ENCODE data around the gene CCDC158.

DNA sequence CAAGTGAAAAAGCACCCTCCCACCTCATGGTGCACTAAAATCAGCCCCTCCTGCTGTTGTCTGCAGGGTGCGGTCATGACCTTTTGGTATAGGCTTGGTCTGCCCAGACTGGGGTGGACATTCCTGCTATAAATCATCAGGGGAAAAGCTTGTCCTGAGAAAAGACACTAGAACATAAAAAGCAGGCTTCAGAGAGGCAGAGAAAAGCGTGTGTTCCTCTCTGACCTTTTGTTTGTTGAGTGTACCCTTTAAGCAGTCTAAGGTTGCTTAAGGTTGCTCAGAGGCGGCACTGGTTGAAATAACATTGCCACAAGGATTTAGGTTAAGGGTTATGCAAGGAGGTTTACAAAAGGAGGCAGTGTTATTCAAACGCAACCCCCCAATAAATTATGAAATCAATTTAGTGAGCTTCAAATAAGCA is 43.5 kb downstream of the CCDC158 start:
- TF ChIP-seq, protein P1, sequence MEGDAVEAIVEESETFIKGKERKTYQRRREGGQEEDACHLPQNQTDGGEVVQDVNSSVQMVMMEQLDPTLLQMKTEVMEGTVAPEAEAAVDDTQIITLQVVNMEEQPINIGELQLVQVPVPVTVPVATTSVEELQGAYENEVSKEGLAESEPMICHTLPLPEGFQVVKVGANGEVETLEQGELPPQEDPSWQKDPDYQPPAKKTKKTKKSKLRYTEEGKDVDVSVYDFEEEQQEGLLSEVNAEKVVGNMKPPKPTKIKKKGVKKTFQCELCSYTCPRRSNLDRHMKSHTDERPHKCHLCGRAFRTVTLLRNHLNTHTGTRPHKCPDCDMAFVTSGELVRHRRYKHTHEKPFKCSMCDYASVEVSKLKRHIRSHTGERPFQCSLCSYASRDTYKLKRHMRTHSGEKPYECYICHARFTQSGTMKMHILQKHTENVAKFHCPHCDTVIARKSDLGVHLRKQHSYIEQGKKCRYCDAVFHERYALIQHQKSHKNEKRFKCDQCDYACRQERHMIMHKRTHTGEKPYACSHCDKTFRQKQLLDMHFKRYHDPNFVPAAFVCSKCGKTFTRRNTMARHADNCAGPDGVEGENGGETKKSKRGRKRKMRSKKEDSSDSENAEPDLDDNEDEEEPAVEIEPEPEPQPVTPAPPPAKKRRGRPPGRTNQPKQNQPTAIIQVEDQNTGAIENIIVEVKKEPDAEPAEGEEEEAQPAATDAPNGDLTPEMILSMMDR (conservative IDR thresholded peaks at IDR 0.05; ENCODE audit: low read length) = no peak
- no peak for TF ChIP-seq EZH2phosphoT487 (IDR thresholded peaks at IDR 0.05; ENCODE audit: borderline replicate concordance, low read depth, low read length)
